DMS114 treated with DMSO at 0.1 percent for 48 hours (cell line): ENCODE data around the gene PLCB4.

Source experiments
- DNase-seq: peaks from one replicate; lab custom pipeline; 2025; ENCODE audit not compliant: unreplicated experiment; lab: John Stamatoyannopoulos, UW

PLCB4 gene

DNA sequence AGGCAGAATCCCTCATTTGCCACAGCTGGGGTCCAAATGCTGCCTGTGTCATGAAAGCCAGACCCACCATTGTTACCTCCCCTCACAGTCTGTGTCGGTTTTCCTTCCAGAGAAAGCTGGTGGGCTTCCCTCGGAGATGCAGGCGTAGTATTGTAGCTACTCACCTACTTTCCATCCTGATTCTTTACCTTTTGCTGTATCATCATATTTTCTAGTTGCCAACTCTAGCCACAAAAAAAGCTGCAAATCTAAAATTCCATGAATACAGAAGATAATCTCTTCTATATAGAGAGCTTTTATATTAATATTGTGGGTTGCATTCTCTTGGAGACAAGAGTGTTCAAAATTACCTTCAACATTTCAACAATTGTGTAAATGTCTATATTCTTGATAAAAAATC lies 347.5 kb downstream of the PLCB4 start:
- no peak for DNase-seq

DNA sequence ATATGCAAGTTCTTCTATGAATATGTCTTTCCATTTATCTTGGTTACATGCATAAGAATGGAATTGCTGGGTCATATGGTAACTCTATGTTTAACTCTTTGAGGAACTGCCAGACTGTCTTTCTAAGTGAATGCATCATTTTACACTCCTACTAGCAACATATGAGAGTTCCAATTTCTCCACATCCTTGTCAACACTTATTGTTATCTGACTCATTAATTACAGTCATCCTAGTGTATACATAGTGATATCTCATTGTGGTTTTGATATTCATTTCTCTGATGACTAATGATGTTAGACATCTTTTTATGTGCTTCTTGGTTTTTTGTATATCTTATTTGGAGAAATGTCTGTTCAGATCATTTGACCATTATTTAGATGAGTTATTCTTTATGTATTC lies 348.8 kb downstream of the PLCB4 start:
- no peak for DNase-seq

DNA sequence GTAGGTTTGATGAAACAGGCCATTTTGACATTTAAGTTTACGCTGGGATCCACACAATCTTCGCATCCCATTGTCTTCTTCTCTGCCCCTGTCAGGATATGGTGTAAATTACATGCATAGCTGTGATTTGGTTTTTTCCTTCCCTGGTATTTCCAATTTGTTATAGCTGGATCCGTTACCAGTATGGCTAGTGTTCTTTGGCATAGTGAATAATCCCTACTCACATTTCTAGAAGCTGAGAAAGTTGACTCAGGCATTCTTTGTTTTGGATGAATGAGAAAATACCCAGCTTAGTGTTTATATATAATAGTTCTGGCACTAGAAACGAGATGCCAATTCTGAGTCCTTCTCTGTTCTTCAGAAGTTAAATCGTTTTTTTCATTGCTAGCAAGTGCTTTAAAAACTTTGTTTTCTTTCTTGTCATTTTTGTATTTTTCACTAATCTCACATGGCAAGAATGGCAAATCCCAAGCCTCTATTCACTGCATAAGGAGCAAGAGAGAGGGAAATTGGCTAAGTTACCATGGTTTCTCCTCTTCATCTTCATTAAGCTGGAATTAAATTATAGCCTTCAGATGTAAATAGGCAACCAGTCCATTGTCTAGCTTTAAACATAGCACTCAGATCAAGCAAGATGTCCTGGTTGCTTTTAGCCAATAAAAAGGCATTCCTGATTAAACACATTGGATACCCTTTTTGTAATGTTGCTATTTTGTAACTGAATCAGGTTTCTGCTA lies 353.6 kb downstream of the PLCB4 start:
- no peak for DNase-seq

DNA sequence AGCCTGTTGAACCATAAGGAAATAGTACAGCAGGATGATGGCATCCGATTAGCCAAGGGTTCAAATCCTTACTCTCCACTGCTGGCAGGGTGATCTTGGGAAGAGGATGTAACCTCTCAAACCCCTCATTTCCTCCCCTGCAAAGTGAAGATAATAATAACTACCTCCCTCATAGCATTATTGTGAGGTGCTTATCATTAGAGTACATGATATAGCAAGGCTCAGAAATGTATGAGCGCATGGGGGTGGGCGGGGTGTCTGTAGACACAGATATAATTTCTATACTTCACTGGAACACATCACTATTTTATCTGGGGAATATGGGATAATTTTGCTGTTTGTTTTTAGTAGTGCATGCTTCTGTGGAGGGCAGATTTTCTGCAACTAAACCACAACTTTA lies 355.7 kb downstream of the PLCB4 start:
- no peak for DNase-seq

DNA sequence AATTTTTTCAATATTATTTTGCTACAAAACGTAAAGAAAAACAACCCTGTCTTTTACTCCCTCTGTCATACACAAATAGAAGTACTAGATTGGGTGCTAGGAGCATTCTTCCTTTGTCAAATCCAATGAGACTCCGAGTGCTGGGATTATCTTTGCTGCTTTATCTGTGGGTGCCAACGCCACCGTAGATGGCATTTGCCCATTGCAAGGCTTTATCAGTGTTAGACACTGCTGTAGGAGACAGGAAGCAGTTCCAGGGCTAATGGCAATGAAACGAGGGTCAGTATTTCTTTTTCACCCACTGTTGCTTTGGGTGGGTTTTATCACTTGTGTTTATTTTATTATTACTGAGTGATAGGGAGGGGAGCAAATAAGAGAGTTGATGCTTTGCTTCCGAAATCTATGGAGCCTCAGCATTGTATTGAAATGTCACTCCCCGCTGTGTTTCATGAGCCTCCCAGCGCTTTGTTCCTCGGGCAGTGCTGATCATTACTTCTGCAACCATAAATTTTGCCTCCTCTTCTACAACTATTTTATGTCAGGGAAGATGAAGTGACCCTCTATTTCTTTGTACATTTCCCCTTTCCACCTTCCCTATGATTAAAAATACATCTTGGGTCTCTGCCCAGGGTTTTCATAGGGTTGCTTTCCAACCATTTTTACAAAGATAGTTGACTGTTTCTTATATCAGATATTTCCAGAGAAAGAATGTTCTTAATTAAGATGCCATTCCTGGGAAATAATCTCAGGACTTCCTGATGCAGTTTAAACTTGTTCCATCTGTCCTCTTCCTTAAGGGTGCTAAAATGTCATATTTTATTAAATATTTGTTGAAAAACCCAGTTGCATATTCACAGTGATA lies 358.8 kb downstream of the PLCB4 start:
- no peak for DNase-seq

DNA sequence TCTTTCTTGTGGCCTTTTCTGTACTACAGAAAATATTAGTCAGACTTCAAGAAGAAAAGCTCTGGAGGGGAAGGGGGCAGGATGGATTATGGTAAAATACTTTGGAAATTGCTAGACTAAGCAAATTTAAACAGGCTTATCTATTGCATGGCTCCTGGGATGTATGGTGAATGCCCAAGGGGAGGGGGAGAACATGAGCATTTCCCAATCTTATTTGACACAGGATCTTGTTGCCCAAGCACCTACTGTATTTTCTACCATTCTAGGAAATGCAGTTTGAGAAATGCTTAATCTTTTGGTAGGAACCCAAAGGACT lies 359.4 kb downstream of the PLCB4 start:
- DNase-seq: no peak

DNA sequence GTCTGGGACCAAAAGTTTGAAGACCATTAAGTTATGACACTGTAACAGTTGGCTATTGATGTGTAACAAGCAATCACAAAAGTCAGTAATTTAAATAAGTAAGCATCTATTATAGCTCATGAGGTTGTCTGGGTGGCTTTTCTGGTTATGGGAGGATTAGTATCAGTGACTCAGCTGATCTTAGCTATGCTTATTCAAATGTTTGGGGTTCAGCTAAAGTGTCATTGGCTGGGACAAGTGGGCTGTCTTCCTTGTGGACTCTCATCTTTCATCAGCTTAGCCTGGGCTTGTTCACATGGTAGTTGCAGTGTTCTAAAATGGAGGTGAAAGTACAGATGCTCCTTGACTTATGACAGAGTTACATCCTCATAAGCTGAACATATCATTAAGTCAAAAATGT lies 370.9 kb downstream of the PLCB4 start:
- DNase-seq: no peak

DNA sequence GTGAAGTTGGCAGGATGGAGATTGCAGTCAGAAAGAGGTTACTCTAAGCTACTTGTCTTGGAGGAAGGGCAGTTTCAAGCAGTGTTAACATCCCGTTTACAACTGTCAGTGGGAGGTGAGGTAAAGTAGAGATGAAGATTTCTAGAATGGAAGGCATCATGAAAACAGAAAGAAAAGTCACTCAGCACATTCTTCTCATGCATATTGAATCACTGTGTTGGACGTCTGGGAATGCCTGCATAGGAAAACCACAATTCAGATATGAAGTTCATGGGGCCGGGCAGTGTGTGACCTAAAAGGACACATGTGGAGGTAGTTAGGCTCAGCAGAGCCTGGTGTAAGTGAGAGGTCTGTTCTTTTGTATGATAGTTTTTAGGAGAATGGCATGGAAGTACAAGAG lies 372.0 kb downstream of the PLCB4 start:
- DNase-seq: no peak

DNA sequence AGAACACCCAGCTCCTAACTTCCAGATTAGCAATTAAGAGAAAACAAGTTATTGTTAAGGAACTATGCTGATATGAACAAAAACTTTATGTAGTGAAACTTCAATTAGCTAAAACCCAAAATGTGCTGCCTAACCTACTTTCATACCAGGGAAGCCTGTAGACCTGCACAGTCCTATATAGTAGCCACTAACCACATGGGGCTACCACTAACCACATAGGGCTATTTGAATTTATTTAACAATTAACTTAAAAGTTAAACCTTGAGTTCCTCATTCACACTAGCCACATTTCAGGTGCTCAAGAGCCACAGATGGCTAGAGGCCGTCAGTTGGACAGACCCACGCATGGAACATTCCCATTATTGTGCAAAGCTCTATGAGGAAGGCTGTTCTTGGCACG lies 373.1 kb downstream of the PLCB4 start:
- DNase-seq: no peak

DNA sequence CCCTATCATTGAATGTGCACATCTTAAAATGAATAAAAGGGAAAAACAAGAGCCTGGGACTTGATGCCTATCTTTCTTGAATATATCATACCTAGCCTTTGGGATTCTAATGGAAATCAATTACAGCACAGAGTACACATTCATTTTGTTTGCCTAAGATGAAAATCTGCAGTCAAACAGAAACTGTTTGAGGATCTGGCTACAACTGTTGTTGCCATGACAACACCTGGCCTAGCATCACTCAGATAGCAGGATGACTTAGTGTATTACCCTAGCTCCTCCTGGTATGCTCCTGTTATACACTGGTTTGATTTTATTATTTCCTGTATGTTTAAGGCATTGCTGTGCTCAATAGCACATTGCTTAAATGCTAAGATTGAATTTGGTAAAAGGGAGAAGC lies 374.0 kb downstream of the PLCB4 start:
- no peak for DNase-seq

DNA sequence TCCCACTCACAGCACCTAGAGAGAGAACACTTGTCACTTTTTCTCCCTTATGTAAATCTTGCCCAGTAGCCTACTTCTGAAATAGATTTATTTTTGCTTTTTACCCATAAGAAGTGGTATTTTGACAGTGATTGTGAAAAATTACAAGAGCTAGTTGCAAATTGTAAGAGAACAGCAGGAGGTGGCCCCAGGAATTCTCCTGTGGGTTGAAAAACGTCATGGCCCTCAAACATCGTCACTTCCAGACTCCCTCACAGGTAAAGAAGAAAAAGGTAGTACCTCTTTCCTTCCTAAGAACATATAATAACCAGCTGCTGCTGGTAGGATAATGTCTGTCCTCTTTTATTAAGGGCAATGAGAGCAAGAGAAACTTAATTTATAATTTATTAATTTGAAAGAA lies 376.0 kb downstream of the PLCB4 start:
- no peak for DNase-seq

DNA sequence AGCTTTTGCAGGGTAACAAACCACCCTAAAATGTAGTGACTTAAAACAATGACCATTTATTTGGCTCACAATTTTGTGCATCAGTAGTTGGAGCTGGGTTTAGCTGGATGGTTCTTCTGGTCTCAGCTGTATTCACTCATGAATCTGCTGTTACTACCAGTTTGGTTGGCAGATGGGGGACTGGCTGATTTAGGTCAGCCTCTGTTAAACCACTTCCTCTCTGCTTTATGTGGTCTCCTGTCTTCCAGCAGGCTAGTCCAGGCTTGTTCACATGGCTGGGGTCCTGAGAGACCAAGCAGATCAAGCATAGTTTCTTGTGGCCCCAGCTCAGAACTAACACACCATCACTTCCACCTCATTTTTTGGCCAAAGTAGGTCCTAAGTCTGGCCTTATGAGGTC lies 378.3 kb downstream of the PLCB4 start:
- no peak for DNase-seq

DNA sequence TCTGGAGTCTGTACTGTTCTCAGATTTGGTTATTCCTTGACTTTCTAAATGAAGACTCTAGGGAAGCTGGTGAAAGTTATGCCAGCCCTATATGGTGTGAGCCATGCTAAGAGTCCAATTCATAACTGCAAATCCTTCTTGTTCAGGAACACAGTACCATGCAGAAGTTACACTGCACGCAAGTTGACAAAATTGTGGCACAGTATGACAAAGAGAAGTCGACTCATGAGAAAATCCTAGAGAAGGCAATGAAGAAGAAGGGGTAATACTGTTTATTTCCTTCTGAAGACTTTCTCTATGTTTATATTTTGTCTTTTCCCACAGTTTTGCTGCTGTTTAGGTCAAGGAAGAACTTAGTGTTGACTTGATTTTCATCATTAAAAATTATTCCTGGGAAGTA lies 384.3 kb downstream of the PLCB4 start:
- no peak for DNase-seq

DNA sequence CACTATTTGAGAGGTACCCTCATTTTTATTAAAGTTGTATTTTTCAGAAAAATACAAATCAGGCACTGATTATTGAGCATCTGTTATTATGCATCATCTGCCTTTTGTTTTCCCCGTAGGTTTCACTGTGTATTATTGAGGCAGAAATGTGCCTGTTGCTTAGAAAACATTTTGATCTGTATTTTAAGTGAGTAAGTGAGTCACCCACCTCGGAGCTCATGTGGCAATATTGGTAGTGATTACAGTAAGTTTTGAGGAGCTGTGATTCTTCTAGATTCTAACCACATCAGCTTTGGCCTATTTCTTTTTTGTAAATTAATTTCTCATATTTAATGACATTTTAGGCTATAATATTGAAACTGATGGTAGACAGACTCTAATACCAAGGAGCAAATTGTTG lies 385.9 kb downstream of the PLCB4 start:
- no peak for DNase-seq

DNA sequence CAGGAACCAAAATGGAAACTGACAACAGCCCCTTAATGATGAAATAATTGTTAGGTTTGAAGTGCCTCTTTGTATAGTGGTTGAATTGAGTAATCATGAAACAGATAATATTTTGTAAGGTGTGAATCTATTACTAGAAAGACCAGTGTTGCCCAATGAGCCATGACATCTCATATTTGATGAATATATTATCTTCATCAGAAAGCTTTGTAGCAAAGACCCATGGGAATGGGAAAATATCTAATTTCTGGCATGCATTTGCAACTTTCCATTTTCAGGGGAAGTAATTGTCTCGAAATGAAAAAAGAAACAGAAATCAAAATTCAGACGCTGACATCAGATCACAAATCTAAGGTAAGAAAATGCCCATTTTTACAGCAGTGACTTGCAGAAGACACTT lies 388.2 kb downstream of the PLCB4 start:
- DNase-seq: no peak

DNA sequence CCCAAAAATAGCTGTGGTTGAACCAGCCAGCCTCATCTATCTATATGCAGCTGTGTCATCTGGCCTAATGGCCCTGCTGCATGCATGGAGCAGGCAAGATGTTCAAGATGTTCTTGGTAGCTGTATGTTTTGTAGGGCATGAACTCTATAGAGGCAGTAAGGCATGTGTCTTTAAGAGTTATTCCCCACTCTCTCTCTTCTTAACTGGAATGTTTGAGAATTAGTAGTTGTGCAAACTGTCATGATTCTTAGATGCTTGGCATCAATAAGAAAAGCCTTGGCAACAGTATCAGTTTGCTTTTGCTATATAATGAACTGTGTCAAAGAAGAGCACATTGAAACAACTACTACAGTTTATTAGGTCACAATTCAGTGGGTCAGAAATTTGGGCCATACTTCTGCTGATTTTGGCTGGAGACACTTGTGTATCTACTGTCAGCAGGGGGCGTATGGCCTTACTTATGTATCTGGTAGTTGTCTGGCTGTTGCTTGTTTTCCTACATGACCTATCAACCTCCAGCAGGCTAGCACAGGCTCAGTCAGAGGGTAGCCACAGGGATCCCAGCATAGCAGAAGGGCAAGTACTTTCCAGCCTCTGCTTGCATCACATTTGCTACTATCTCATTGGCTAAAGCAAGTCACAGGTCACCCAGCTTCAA lies 389.4 kb downstream of the PLCB4 start:
- DNase-seq: no peak

DNA sequence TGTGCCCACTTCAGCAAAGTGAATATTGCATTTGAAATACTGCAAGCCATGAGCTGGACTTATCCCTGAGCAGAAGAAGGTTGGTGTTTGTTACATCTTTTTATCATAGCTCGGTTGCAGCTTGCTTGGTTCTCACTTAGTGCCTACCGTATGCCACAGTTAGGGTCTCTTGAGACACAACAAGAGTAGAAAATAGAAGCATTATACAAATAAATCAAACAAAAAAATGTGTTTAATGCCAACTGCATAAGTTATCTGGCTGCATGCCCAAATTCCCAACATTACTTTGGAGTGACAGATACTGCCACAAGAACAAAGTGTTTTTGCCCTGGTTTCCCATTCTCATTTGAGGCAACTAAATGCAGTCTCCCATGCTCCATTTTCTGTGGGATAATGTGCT lies 391.6 kb downstream of the PLCB4 start:
- DNase-seq: no peak

DNA sequence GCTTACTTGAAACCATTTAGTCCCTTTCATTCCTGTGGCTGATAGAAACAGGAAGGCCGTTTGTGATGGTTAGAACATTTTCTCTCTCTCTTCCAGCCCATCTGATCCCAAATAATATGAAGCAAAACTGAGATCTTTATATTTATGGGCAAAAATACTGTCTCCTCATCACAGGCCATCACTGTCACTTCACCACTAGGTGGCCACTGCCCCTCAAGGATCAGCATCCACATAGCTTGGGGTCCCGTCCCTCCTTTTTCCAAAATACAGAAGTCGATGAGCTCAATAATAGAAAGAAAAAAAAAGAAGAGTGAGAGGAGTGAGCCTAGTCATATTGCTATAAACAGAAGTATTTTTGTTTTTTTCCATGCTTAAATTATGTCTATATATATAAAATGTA lies 399.1 kb downstream of the PLCB4 start:
- no peak for DNase-seq

DNA sequence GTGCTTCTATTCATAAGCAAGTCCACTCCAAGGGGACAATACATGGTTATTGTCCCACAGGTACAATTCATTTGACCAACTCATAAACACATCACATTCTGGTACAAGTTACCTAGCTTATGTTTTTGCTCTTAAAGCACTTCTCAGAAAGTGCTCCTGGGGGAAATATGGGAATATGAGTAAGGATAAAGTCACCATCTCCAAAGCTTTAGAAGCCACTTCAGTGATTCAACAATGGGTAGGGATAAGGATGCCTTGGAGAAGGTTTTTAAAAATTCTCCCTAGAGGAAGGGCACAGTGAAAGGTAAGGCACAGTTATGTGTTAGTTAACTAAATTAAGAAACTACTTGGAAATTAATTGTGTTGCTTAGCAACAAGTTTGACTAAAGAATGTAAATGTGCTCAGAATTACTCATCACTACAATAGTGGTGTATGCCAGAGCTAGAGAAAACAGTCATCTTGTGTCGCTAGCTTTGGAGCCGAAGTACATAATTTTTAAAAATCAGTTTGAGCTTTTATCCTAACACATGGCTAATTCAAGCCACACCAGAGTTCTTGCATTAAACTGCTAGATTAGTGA lies 406.0 kb downstream of the PLCB4 start:
- no peak for DNase-seq

DNA sequence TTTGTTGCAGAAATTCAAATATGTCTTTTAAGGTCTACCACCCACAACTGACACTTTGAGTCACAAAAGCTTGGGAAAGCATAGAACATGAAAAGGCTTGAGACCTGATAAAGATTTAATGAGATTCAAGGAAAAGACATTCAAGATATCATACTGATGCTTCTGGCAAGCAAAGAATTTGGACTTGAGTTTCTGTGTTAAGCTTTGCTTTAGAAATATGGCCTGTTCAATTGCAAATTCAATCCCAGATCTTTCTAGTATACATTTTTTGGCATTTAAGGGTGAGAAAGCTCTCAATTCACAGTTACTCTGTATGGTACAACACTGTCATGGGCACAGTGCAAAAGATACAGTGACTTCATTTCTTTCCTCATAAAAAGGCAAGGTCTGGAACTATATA lies 406.6 kb downstream of the PLCB4 start:
- no peak for DNase-seq

DNA sequence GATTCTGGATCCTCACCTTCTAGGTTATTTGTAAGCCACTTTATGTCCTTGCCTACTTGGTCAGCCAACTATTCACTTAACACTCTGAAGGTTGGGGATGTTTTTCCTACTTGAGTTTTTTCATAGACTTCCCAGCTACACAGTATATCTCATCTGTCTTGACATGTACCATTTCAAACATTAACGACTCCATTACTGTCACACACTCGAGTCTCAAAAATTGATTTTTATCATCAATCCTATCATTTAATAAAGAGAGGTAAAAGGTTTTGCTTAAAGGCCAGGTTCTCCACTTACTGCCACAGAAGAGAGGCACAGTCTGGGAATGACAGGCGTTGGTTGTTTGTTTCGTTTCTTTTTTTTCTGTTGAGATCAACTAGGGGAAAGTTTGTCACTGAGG lies 407.3 kb downstream of the PLCB4 start:
- DNase-seq: no peak

DNA sequence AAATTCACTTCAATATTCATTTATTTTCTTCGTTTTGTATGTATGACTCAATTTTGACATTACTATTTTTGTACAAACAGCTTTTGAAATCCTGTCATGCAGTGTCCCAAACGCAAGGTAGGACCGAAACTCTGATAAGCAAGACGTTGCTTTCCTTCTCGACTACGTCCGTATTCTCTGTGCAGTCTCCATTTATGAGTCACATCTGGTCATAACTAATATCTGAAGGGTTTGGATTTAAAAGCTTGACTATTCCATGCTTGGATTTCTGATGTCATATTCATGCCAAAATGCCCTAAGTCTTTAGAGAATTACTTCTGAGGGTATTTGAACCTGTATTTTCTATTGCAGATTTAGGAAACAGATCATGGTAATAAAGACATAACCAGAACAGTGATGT lies 407.8 kb downstream of the PLCB4 start:
- no peak for DNase-seq
